Measurements from ENCODE around the gene S100A8.
A peak's percentile ranks its signal among the peaks of the same experiment; 100 is the strongest.
"Not testable (repeated sequence)": the region's sequence is repeated elsewhere in the genome, so short reads cannot be mapped to it uniquely, and the experiment has no call there.

The S100A8 gene

DNA sequence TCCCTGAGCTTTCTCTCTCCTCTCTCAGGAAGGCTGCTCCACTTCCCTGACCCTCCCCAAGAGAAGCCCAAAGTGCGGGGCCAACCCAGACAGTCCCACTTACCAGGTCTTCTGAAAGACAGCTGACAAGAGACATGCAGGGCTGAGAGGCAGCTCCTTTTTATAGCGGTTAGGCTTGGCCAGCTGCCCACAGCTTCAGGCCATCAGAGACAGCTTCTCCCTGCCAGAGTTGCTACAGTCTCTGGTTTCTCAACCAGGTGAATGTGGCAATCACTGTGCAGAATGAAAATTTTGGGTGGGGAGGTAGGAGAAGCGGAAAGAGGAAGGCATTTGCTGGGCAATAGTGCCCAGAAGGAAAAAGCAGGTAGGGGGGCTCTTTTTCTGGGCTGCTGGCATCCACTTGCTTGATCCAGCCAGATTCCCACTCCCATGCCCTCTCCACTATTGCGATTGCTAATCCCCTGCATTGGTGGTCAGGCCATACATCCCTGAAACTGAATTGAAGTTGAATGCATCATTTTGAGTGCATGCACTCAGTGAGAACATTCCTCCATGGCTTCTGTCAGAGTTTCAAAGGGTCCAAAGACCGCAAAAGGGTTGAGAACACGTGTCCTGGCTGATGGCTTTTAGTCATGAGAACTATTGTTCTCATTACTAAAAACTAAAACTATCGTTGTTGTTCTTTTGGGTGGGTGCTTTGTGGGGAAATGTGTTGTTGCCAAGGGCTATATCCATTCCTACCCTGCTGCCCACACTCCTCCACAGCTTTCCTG lies at the start of gene S100A8:
Gene S100A8 (minus strand): TSS at position 136 of the 773 bp plus-strand sequence. CDS start 538 bp downstream, outside the sequence.
- no peak for DNase-seq

- DNase-seq, result no peak
These were observed 48.4 kb upstream of the S100A8 start for GRCh38 chr1:153439273-153439672.

GRCh38 chr1:153438599-153438998 lies 47.7 kb upstream of the S100A8 start:
- DNase-seq, result no peak

- DNase-seq, result no peak
These were observed 46.4 kb upstream of the S100A8 start for GRCh38 chr1:153437236-153437635.

GRCh38 chr1:153434746-153435455 lies 44.0 kb upstream of the S100A8 start:
- no peak for DNase-seq

DNA sequence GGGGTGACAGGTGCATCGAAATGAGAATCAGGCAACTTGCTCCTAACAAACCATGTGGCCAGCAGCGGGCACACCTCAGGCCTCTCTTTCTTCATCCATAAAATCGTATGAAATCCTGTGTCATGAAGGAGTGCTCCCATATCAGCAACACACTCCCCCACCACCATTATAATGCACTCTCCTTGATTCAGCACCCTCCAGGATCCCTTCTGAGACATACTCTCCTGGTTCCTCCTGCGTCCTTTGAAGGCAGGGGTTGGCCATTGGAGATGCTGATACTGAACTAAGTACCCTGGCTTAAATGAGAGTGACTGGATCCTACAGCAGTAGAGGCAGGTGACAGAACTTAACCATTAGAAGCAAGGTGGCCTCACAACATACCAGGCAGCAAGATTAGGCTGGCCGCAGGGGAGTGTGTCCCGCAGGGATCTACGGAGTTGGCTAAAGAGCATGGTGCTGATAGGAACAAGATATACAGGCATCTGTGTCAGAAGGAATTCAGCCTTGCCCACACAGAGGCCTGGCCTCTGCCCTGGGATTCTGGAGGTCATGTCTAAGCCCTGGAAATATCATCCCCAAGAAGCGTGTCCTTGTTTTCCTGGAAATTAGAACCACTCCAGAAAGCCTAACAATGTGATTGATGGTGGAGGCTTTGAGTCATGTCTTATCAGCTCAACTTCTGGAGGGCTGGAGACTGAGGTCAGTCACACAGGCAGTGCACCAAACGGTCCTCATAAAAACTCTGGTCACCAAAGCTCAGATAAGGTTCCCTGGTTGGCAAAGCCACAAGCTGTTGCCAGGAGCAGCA lies 42.2 kb upstream of the S100A8 start:
- DNase-seq, result no peak

DNA sequence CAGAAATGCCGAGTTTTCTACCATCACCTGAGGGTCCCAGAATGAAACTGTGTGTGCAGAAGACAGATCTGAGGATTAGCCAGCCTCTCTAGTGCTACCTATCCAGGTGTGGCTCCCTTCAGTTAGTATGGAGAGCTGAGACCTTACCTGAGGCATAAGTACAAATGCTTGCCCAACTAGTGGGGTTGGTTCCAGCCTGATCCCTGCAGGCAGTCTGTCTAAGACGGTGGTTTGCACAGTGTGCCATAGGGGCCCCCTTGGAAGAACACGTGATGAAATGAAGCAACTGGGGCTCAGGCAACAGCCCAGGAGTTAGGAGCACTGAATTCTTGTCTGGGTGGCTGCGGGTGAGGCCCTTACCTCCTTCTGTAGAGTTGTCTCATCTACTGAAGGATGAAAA lies 41.1 kb upstream of the S100A8 start:
- DNase-seq, result no peak

- no peak for DNase-seq
These were observed 40.6 kb upstream of the S100A8 start for GRCh38 chr1:153431427-153431826.

- no peak for DNase-seq
These were observed 40.1 kb upstream of the S100A8 start for GRCh38 chr1:153431002-153431401.

- no peak for DNase-seq
These were observed 39.7 kb upstream of the S100A8 start for GRCh38 chr1:153430561-153430960.

- no peak for DNase-seq
These were observed 39.3 kb upstream of the S100A8 start for GRCh38 chr1:153430166-153430553.

- DNase-seq, result no peak
These were observed 38.6 kb upstream of the S100A8 start for GRCh38 chr1:153429266-153430165.

- no peak for DNase-seq
These were observed 37.9 kb upstream of the S100A8 start for GRCh38 chr1:153428791-153429190.

- no peak for DNase-seq
These were observed 37.3 kb upstream of the S100A8 start for GRCh38 chr1:153428073-153428638.

DNA sequence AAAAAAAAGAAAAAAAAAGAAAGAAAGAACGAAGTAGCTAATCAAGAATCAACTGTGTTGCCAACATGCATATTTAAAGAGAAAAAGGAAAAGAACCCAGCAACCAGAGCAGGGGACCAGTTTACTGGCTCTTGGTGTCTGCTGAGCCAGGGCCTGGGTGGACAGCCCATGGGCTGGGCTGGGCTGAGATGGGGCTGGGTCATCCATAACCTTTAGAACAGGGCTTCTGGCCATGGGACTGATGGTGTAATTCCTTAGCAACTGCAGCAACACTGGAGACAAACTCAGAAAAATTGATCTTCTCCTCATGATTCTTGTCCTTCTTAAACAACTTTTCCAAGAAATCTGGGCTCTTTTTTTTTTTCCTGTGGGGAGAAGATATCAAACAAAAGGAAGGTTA lies 35.9 kb upstream of the S100A8 start:
- DNase-seq, result no peak

- DNase-seq, result peak; percentile 93
These were observed 31.7 kb upstream of the S100A8 start for GRCh38 chr1:153422450-153423068.

DNA sequence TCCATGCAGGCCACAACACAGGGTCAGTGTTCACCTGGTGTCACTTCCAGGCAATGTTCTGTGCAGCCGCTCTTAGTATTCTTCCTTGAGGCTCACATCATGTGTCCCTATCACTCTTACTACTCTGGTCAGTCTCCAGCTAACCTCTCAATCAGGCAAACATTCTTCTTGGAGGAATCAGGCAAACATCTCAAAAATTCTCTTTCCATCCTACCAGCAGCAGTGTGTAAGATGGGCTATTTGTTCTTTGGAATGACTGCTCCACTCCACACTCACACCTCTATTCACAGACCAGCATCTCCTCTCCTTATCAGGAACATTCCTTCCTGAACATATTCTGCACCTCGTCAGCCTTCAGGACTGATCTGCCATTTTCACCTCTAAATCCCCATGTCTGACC lies 29.4 kb upstream of the S100A8 start:
- no peak for DNase-seq

- DNase-seq, result not testable (repeated sequence)
These were observed 28.5 kb upstream of the S100A8 start for GRCh38 chr1:153419436-153419793.

GRCh38 chr1:153418758-153419435 lies 28.0 kb upstream of the S100A8 start:
- DNase-seq, result not testable (repeated sequence)

GRCh38 chr1:153417136-153417888 lies 26.4 kb upstream of the S100A8 start:
- no peak for DNase-seq
